PC-3 (cell line): Measurements from ENCODE around the gene NPRL2. TPM values are rescaled to one million over a fixed set of nuclear protein-coding genes. Genes with fewer than 3 reads are reported as not detected.

Experiments
- ATAC-seq: fragments of 200-7000 bp; cut with Tn5 transposase; 2 replicates; pipeline ENCODE4 v1.9.1; 2020; ENCODE audit warnings: mild to moderate bottlenecking, moderate library complexity
- BruUV-seq: library from RNA; stranded (reverse); fragments of 400-500 nt; replicated peaks from 2 replicates; lab custom pipeline; 2021; lab: Mats Ljungman, UMichigan
- CTCF ChIA-PET: fragments of 300-600 bp; sonication (Branson Sonifier 250); formaldehyde crosslinking; loops from one replicate; lab custom pipeline; 2022; ENCODE audit warnings: antibody characterized with exemption; lab: Charles Lee
- POLR2A ChIA-PET: fragments of 300-600 bp; sonication (Branson Sonifier 250); formaldehyde crosslinking; loops from one replicate; lab custom pipeline; 2022; ENCODE audit warnings: antibody characterized with exemption; ENCODE audit not compliant: unreplicated experiment; lab: Charles Lee
- DNase-seq: peaks from one replicate; pipeline ENCODE4 v3.0.0-alpha.2; 2015
- H2AFZ ChIP-seq: fragments of 300-600 bp; sonication (generic); 2 replicates; pipeline ENCODE4 v1.6.0; 2016; ENCODE audit warnings: antibody characterized with exemption, low read length
- H3F3A ChIP-seq: fragments of 300-600 bp; sonication (generic); one replicate; pipeline ENCODE4 v1.6.0; 2017; ENCODE audit warnings: antibody characterized with exemption, low read length, control low read depth, mild to moderate bottlenecking; ENCODE audit not compliant: unreplicated experiment
- H3K27ac ChIP-seq: fragments of 300-600 bp; sonication (generic); 2 replicates; pipeline ENCODE4 v1.5.1; 2016; ENCODE audit warnings: mild to moderate bottlenecking, low read length
- H3K27me3 ChIP-seq: fragments of 300-600 bp; sonication (generic); 2 replicates; pipeline ENCODE4 v1.6.1; 2016; ENCODE audit warnings: low read length, mixed read lengths
- H3K36me3 ChIP-seq: fragments of 300-600 bp; sonication (generic); 2 replicates; pipeline ENCODE4 v1.6.1; 2016; ENCODE audit warnings: low read depth, mixed run types, low read length, mixed read lengths
- H3K4me1 ChIP-seq: fragments of 300-600 bp; sonication (generic); 2 replicates; pipeline ENCODE4 v1.5.1; 2016; ENCODE audit warnings: low read length; ENCODE audit not compliant: insufficient read depth
- H3K4me2 ChIP-seq: fragments of 300-600 bp; sonication (generic); 2 replicates; pipeline ENCODE4 v1.6.0; 2016; ENCODE audit warnings: low read length
- H3K4me3 ChIP-seq: fragments of 300-600 bp; sonication (generic); 2 replicates; pipeline ENCODE4 v1.5.1; 2016; ENCODE audit warnings: mild to moderate bottlenecking, low read length, mixed read lengths
- H3K79me2 ChIP-seq: fragments of 300-600 bp; sonication (generic); 2 replicates; pipeline ENCODE4 v1.6.1; 2017; ENCODE audit warnings: low read length, mixed read lengths
- H3K9ac ChIP-seq: fragments of 300-600 bp; sonication (generic); 2 replicates; pipeline ENCODE4 v1.6.0; 2016; ENCODE audit warnings: mild to moderate bottlenecking, low read length
- H3K9me2 ChIP-seq: fragments of 300-600 bp; sonication (generic); replicated peaks from 2 replicates; pipeline ENCODE4 v1.6.1; 2016; ENCODE audit warnings: mixed run types, low read length, mixed read lengths
- H3K9me3 ChIP-seq: fragments of 300-600 bp; sonication (generic); 2 replicates; pipeline ENCODE4 v1.6.1; 2016; ENCODE audit warnings: low read length, mixed read lengths
- H4K20me1 ChIP-seq: fragments of 300-600 bp; sonication (generic); 2 replicates; pipeline ENCODE4 v1.6.1; 2016; ENCODE audit warnings: low read length, mixed read lengths
- CTCF ChIP-seq: fragments of 300-600 bp; sonication (generic); conservative IDR thresholded peaks from 2 replicates; pipeline ENCODE4 v1.5.1; 2017; ENCODE audit warnings: antibody characterized with exemption, low read depth, mild to moderate bottlenecking, low read length
- EZH2 ChIP-seq: fragments of 300-600 bp; sonication (generic); IDR thresholded peaks from one replicate; pipeline ENCODE4 v1.6.1; 2017; ENCODE audit warnings: antibody characterized with exemption, mild to moderate bottlenecking, low read length; ENCODE audit not compliant: unreplicated experiment
- EZH2phosphoT487 ChIP-seq: fragments of 300-600 bp; sonication (generic); IDR thresholded peaks from 2 replicates; pipeline ENCODE4 v1.6.1; 2018; ENCODE audit warnings: mild to moderate bottlenecking, antibody characterized with exemption, low read length, borderline replicate concordance
- intact Hi-C: fragments of 100-400 bp; cut with micrococcal nuclease; formaldehyde crosslinking; loops from 2 replicates; pipeline ENCODE4 v1.9.0; 2023
- total RNA-seq: library from RNA; depleted of rRNA; stranded (reverse); fragments of >200 nt; gene quantifications from 2 replicates; pipeline ENCODE4 v1.2.3, GENCODE V29; 2014

The NPRL2 gene
- total RNA-seq, 1 experiment from 2014 or later: 56.9 TPM

DNA sequence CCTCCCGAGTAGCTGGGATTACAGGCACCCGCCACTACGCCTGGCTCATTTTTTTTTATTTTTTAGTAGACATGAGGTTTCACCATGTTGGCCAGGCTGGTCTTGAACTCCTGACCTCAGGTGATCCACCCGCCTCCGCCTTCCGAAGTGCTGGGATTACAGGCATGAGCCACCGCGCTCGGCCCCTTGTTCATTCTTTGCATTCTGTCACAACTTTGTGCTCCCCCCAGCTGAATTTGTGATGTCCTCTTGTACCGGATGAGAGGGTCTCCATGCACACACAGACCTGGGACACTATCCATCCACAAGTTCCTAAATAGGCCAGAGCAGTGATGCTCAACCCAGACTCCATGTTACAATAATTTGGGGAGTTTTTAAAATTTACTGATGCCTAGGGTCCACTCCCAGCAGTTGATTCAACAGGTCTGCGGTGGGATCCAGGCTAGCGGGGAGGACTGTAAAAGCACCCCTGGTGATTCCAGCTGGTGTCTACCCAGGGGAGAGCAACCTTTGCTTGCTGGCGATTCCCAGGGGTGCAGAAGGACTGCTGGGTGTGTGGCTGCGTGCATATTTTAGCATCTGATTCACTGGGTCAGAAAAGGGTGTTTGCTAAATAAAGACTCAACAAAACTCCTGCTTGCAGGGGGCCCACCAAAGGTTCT lies 11.0 kb downstream of the NPRL2 start:
- Histone ChIP-seq H3K79me2 (peaks cover 25% of the 10 kb centered on the region), H3K4me2 (no peak overlapping the region), H3K9me3 (no peaks in the 10 kb centered on the region), H3K27ac (no peak overlapping the region), H3K9me2 (no peaks in the 10 kb centered on the region), H3F3A (no peaks in the 10 kb centered on the region), H3K27me3 (no peaks in the 10 kb centered on the region), H2AFZ (no peak overlapping the region), H4K20me1 (peaks cover 5% of the 10 kb centered on the region; the same call in 1 of the 2 replicates), H3K9ac (no peak overlapping the region), H3K4me3 (no peak overlapping the region), H3K36me3 (no peaks in the 10 kb centered on the region; the same call in 1 of the 2 replicates), H3K4me1 (peaks cover 23% of the 10 kb centered on the region)
- ATAC-seq (no peak), DNase-seq (no peak)
- CTCF ChIA-PET: no interaction called here
- TF ChIP-seq CTCF (no peak), EZH2 (no peak), EZH2phosphoT487 (no peak)
- no TSS peak for BruUV-seq
- intact Hi-C loops: no loop called here
- POLR2A ChIA-PET: interaction anchor here (0.7 kb wide), 1 partner anchor 158 kb away, joined by 28 read pairs; no protein-coding TSS in a partner anchor

DNA sequence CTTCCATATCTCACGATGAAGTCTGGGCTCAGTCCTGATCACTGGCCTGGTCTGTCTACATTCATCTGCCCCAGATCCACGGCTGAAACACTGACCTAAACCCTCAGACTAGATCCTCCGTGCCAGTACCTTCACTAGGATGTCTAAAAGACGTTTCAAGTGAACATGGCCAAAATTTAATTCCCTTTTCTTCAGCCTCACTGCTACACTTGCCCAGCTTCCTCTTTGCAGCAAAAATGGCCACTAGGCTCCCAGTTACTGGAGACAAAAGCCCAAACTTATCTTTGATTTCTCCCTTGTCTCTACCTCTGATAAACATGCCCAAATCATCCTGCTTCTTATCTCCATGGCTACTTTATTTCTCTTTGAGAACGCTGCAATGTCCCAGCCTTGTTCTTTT lies 11.6 kb downstream of the NPRL2 start:
- intact Hi-C loops: no loop called here
- POLR2A ChIA-PET: interaction anchor here (0.7 kb wide), 1 partner anchor 157 kb away, joined by 28 read pairs; no protein-coding TSS in a partner anchor
- TF ChIP-seq EZH2: no peak
- TF ChIP-seq EZH2phosphoT487: no peak
- TF ChIP-seq CTCF: no peak
- Histone ChIP-seq H4K20me1 (peaks cover 11% of the 10 kb centered on the region; the same call in 1 of the 2 replicates), H3K4me2 (no peak overlapping the region), H3K9ac (no peak overlapping the region), H3K27ac (no peak overlapping the region), H3F3A (no peaks in the 10 kb centered on the region), H3K36me3 (no peaks in the 10 kb centered on the region; the same call in 1 of the 2 replicates), H3K79me2 (peaks cover 32% of the 10 kb centered on the region), H3K27me3 (no peaks in the 10 kb centered on the region), H3K9me3 (no peaks in the 10 kb centered on the region), H3K9me2 (no peaks in the 10 kb centered on the region), H3K4me3 (no peak overlapping the region), H3K4me1 (peaks cover 29% of the 10 kb centered on the region), H2AFZ (no peak overlapping the region)
- CTCF ChIA-PET: interaction anchor here (0.7 kb wide), 1 partner anchor 11 kb away, joined by 5 read pairs; the partner anchor contains the start of gene NPRL2
- no peak for DNase-seq
- no peak for ATAC-seq
- no TSS peak for BruUV-seq
